HG03135 (cell line): Measurements from ENCODE around the gene MYO7A.

Experiments used
- ATAC-seq: cut with Tn5 transposase; IDR thresholded peaks from one replicate; pipeline ENCODE4 v1.9.1; 2021; ENCODE audit warnings: mild to moderate bottlenecking, moderate library complexity; ENCODE audit not compliant: unreplicated experiment

The MYO7A gene

DNA sequence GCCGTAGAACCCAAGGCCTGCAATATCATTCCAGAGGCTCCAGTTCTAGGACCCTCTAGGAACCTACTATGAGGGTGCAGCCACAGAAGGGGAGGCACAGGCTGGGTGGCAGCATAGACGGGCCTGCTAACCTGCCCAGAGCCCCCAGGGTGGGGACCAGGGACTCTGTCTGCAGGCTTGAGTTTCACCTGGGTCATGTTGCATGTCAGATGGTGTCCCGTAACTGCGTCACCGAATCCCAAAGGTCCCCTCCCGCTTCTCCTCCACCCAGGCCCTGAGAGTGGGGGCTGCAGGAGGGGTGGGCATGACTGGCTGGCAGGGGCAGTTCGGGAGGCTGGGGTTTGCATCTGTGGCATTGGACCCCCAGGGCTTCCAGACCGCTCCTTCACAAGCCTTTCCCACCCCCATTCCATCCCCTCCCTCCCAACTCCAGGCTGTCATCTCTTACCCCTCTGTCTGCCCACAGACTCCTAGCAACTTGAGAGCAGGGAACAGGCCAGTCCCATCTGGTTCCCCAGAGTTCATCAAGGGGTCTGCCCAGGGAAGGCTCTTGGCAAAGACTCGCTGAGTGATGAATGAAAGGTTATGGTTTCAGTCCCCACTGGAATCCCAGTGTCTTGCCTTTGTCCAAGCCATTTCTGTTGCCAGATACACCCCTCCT lies 16.3 kb downstream of the MYO7A start:
- no peak for ATAC-seq

DNA sequence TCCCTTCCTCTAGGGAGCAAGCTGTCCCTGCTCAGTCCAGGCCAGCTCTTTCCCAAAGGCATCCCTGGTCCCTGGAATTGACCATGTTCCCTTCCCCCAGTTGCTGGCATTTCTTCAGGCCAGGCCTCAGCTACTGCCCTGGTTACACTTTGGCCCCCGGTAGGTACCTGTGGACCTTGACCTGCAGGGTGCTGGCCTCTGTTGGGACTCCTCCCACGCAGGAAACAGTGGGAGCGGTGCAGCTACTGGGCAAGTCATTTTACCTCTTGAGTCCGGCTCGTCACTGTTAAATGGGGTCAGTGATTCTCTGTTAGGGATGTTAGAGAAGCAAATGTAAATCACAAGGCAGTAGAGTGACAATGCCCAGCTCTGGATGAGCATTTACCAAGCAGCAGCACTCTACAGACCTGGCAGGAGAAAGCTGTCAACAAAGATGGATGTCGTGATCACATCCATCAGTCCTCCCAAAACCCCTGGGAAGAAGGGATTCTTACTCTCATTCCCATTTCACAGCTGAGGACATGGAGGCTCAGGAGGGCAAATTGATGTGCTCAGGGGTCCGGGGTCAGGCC lies 16.9 kb downstream of the MYO7A start:
- no peak for ATAC-seq

GRCh38 chr11:77146261-77147035 lies 18.4 kb downstream of the MYO7A start:
- ATAC-seq, result no peak

DNA sequence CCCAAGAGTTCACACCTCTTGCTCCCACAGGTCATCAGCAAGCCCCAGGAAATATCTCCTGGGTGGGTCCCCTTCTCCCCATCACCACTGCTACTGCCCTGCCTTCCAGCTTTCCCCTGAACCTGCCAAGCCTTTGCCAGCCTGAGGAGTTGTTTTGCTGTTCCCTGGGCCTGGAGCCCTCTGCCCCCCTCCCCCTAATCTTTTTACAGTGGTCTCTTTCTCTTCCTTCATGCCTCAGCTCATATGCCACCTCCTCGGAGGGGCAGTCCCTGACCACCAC lies 18.9 kb downstream of the MYO7A start:
- no peak for ATAC-seq

- no peak for ATAC-seq
Measured at GRCh38 chr11:77147668-77148321, 19.7 kb downstream of the MYO7A start.

DNA sequence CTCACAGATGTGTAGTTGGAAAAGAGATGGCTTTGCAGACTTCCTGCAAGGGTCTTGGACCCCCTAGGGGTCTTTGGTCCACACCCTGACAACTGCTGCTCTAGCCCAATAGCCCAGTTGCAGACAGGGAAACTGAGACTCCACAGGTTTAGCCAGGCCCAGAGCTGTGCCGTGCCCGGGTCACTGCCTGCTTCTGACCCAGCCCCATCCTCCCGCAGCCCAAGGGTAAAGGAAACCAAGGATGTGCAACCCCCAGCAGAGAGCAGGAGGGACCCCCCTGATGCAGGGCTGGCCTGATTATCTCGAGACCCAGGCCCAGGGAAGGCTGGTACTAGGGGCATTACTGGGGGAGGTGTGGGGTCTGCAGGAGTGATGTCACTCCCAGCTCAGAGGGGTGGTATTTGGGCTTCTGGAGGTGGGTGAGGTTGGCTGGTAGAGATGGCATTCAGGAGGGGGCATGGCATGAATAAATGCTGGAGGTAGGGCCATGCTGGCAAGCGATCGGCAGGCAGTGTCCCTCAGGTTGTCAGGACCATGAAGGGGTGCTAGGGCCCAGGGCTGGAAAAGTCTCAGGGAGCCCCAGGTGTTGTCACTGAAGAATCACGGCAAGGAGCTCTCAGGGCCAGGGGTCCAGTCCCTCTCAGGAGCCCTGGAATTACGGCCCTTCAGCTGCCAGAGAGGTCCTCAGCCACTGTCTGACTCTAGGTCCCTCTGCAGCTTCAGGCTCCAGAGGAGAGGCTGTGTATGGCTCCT lies 21.1 kb downstream of the MYO7A start:
- ATAC-seq, result no peak

- no peak for ATAC-seq
Measured at GRCh38 chr11:77149716-77150392, 21.8 kb downstream of the MYO7A start.

DNA sequence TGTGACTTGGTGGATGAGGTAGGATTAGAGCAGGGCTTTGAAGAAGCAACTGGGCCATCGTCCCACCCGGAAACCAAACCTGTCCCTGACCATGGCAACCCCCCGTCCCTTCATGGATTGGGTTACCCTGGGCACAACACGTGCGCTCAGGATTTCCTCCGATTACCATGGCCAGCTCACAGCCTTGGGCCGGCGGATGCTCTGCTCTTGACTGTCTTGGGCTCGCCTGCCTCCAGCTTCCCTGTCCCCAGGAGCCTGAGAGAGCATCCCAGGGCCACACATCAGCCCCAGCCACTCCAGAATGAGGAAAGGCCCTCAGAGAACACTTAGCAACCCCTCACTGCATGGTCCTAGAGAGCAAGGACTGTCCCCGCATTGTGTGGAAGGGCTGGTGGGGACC lies 22.8 kb downstream of the MYO7A start:
- no peak for ATAC-seq

- no peak for ATAC-seq
Measured at GRCh38 chr11:77151804-77152509, 23.9 kb downstream of the MYO7A start.

- ATAC-seq, result no peak
Measured at GRCh38 chr11:77152846-77153245, 24.8 kb downstream of the MYO7A start.

GRCh38 chr11:77153276-77154185 lies 25.5 kb downstream of the MYO7A start:
- ATAC-seq, result no peak

DNA sequence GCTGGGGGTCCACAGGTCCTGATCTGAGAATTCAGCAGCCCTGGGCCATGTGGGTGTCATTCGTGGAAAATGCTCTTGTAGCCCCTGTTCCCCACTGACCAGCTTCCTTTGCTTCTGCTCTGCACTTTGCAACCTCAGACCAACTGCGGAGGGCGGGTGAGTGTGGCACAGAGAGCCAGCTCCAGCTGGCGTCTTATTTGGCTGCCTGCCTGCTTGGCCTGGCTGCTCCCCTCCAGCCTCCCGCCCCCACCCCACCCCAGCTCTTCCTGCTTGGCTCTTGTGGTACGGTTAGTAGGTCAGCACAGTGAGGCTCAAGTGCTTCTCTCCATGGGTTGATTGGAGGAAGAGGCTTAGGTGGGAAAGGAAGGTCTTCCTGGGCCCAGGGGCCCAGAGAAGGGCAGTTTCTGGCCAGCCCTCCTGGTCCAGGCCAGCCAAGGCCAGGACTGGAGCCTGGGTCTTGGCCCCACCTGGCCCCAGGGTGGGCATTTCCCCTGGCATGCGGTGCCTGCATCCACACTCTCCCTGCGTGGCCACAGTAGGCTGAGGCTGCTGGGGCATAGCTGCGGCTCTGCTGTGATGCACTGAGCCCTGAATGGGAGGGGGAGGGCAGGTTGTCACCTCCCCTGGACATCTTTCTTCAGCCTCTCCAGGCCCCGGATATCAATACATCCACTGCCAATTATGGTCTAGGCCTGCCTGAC lies 26.5 kb downstream of the MYO7A start:
- no peak for ATAC-seq

DNA sequence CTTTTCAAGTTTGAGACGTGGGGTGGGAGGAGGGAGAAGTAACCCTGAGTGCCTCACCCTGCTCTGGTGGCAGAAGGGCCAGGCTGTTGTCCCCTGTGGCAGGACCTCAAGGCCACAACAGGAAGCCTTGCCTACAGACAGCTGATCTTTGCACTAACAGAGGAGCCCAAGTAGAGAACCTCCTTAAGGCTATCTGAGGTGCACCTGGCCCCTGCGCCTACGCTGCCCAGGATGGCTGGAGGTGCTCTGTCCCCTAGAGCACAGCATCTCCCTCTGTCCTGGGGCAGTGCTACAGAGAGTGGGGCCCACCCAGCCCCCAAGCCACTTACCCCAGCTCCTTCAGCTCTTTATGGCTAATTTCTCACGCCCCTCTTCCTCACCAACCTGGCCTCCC lies 27.0 kb downstream of the MYO7A start:
- ATAC-seq, result no peak

DNA sequence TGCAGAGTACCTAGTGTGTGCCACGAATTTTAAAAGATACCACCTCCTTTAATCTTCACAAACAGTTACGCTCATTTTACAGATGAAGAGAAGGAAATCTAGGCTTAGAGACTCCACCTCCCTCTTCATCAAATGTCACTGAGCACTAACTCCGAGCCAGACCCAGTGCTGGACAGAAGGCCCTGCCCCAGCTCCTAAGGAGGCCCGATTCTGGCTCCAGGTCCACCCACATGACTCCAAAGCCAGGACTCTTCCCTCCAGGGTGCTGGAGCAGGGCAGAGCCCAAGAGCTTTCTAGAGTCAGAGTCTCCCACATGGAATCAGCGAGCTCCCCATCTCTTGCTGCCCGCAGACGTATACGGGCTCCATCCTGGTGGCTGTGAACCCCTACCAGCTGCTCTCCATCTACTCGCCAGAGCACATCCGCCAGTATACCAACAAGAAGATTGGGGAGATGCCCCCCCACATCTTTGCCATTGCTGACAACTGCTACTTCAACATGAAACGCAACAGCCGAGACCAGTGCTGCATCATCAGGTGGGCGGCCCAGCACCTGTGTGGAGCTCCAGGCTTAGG lies 27.6 kb downstream of the MYO7A start:
- ATAC-seq, result no peak

GRCh38 chr11:77156396-77157195 lies 28.6 kb downstream of the MYO7A start:
- ATAC-seq, result no peak

DNA sequence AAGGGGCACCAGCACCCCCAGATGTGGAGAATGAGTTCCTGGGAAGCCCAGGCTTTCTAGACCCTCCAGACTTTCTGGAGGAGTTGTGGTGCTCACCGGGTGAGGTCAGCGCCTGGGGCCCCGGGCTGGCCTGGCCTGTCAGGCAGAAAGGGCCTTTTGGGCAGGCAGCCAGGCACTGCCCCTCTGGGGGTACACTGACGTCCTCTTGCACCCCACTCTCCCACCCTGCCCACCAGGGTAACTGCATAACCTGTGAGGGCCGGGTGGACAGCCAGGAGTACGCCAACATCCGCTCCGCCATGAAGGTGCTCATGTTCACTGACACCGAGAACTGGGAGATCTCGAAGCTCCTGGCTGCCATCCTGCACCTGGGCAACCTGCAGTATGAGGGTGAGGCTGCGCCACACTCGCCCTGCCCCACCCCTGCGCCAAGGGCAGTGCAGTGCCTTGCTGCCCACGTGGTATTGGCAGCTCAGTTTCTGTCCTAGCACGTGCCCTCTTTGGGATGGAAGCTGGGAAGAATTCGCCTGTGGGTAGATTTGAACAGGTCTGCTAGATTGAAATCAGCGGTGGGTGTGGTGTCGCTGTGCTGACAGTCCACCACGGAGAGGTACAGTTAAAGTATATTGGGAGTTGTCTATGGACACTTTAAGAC lies 30.1 kb downstream of the MYO7A start:
- no peak for ATAC-seq
